Endothelial cell of umbilical vein (primary cell): Measurements from ENCODE around the gene ARMH4. TPM values are rescaled to one million over a fixed set of nuclear protein-coding genes. Genes with fewer than 3 reads are reported as not detected.

Experiments
- BruUV-seq: library from RNA; stranded (reverse); fragments of 400-500 nt; replicated peaks from 2 replicates; lab custom pipeline; 2021; lab: Mats Ljungman, UMichigan
- CTCF ChIA-PET: fragments of 300-600, 350-600 bp; sonication (Branson Sonifier 250); formaldehyde crosslinking; loops from one replicate; lab custom pipeline; 2021; ENCODE audit warnings: antibody characterized with exemption, inconsistent platforms; lab: Charles Lee
- POLR2A ChIA-PET: fragments of 300-600, 350-600 bp; sonication (Branson Sonifier 250); formaldehyde crosslinking; loops from one replicate; lab custom pipeline; 2021; ENCODE audit warnings: antibody characterized with exemption, inconsistent platforms; lab: Charles Lee
- DNase-seq: peaks from one replicate; pipeline ENCODE4 v3.0.0-alpha.2; 2011; ENCODE audit warnings: low read depth, low spot score
- FAIRE-seq: peaks from 2 replicates; lab custom pipeline; 2011; peaks lifted over from hg19 to GRCh38; lab: Jason Lieb, UNC
- H2AFZ ChIP-seq: 2 replicates; pipeline ENCODE4 v1.6.0; 2012; ENCODE audit warnings: low read depth, low read length, control low read depth, inconsistent platforms
- H3K27ac ChIP-seq: 2 replicates; pipeline ENCODE4 v1.5.1; 2011; ENCODE audit warnings: low read depth, mild to moderate bottlenecking, control low read depth, low read length, moderate library complexity; ENCODE audit not compliant: insufficient read depth
- H3K27me3 ChIP-seq, 2 experiments: 2 replicates each; pipeline versions ENCODE4 v1.6.0 to v1.6.1; 2011; ENCODE audit warnings: low read length in 2 of 2, mixed read lengths in 1 of 2; ENCODE audit not compliant: control insufficient read depth in 2 of 2, insufficient read depth in 2 of 2
- H3K36me3 ChIP-seq, 2 experiments: 2 replicates in 1 of 2; 3 replicates in 1 of 2; pipeline ENCODE4 v1.5.1; 2011; ENCODE audit warnings: low read length in 2 of 2, mild to moderate bottlenecking in 1 of 2, moderate library complexity in 1 of 2; ENCODE audit not compliant: control insufficient read depth in 2 of 2, insufficient read depth in 2 of 2; ENCODE audit errors: extremely low read depth in 1 of 2
- H3K4me1 ChIP-seq: 3 replicates; pipeline ENCODE4 v1.5.1; 2011; ENCODE audit warnings: mild to moderate bottlenecking, low read length; ENCODE audit not compliant: control insufficient read depth, insufficient read depth; ENCODE audit errors: extremely low read depth
- H3K4me2 ChIP-seq: 2 replicates; pipeline ENCODE4 v1.6.1; 2011; ENCODE audit warnings: low read length, control low read depth, mixed read lengths; ENCODE audit not compliant: insufficient read depth
- H3K4me3 ChIP-seq, 3 experiments: fragments of 200-600 bp in 1 of 3; sonication (generic), shearing (Covaris generic) in 1 of 3; replicated peaks in 1 of 3; 2 replicates each; pipeline ENCODE4 v1.5.1; 2011 to 2016; ENCODE audit warnings: control low read depth in 3 of 3, low read length in 3 of 3, mild to moderate bottlenecking in 2 of 3, inconsistent platforms in 1 of 3, low read depth in 1 of 3, moderate library complexity in 1 of 3; ENCODE audit not compliant: insufficient read depth in 1 of 3
- H3K79me2 ChIP-seq: 2 replicates; pipeline ENCODE4 v1.6.0; 2012; ENCODE audit warnings: low read length, inconsistent platforms; ENCODE audit not compliant: control insufficient read depth, insufficient read depth
- H3K9ac ChIP-seq: replicated peaks from 2 replicates; pipeline ENCODE3; 2011; ENCODE audit warnings: low read length, control low read depth; ENCODE audit not compliant: insufficient read depth; ENCODE audit errors: extremely low read depth
- H3K9me1 ChIP-seq: replicated peaks from 3 replicates; pipeline ENCODE4 v1.6.0; 2011; ENCODE audit warnings: mild to moderate bottlenecking, low read length; ENCODE audit not compliant: control insufficient read depth, insufficient read depth; ENCODE audit errors: extremely low read depth
- H3K9me3 ChIP-seq: replicated peaks from 2 replicates; pipeline ENCODE4 v1.5.1; 2012; ENCODE audit warnings: low read length, inconsistent platforms; ENCODE audit not compliant: control insufficient read depth, insufficient read depth
- H4K20me1 ChIP-seq: replicated peaks from 2 replicates; pipeline ENCODE3; 2011; ENCODE audit warnings: mild to moderate bottlenecking, low read length; ENCODE audit not compliant: control insufficient read depth, insufficient read depth; ENCODE audit errors: extremely low read depth
- CTCF ChIP-seq, 2 donors: IDR thresholded peaks; 1 replicate in 1 of 2; 2 replicates in 1 of 2; pipeline ENCODE4 v1.5.1; 2011; ENCODE audit warnings: low read length in 2 of 2, mild to moderate bottlenecking in 2 of 2, moderate library complexity in 2 of 2, control low read depth in 1 of 2, inconsistent platforms in 1 of 2, low read depth in 1 of 2; ENCODE audit not compliant: insufficient read depth in 1 of 2; ENCODE audit errors: extremely low read depth in 1 of 2
- EZH2 ChIP-seq: IDR thresholded peaks from 2 replicates; pipeline ENCODE4 v1.6.1; 2012; ENCODE audit warnings: borderline replicate concordance, low read depth, mild to moderate bottlenecking, moderate library complexity, low read length, inconsistent platforms; ENCODE audit not compliant: severe bottlenecking
- FOS ChIP-seq: IDR thresholded peaks from 2 replicates; pipeline ENCODE4 v1.6.1; 2011; ENCODE audit warnings: mild to moderate bottlenecking, low read length, moderate library complexity, borderline replicate concordance; ENCODE audit not compliant: insufficient read depth
- GATA2 ChIP-seq: IDR thresholded peaks from 2 replicates; pipeline ENCODE4 v1.7.0; 2011; ENCODE audit warnings: low read depth, mild to moderate bottlenecking, moderate library complexity, mixed read lengths, low read length; ENCODE audit not compliant: insufficient read length, insufficient read depth
- JUN ChIP-seq: IDR thresholded peaks from 2 replicates; pipeline ENCODE4 v1.6.1; 2011; ENCODE audit warnings: borderline replicate concordance, low read depth; ENCODE audit not compliant: insufficient read length, insufficient read depth
- MAX ChIP-seq: IDR thresholded peaks from 2 replicates; pipeline ENCODE4 v1.6.1; 2011; ENCODE audit not compliant: insufficient read depth, insufficient read length
- MYC ChIP-seq: IDR thresholded peaks from one replicate; pipeline ENCODE4 v1.6.1; 2011; ENCODE audit warnings: mild to moderate bottlenecking, low read depth, low read length
- POLR2A ChIP-seq: IDR thresholded peaks from 2 replicates; pipeline ENCODE4 v1.6.1; 2012; ENCODE audit warnings: low read depth, mild to moderate bottlenecking, control low read depth, low read length
- POLR2AphosphoS5 ChIP-seq: IDR thresholded peaks from 2 replicates; pipeline ENCODE4 v1.6.1; 2012; ENCODE audit warnings: low read depth, mild to moderate bottlenecking, control low read depth, low read length, moderate library complexity; ENCODE audit not compliant: insufficient read depth
- dilution Hi-C: fragments of 300-500 bp; cut with MboI; formaldehyde crosslinking; loops from one replicate; pipeline ENCODE4 v1.15.0; 2019; ENCODE audit warnings: low sequenced_read_pairs; ENCODE audit not compliant: extremely low pct_ligation_motif_present
- intact Hi-C: fragments of 100-400 bp; cut with micrococcal nuclease; formaldehyde crosslinking; loops from one replicate; pipeline ENCODE4 v1.10.0; 2022
- polyA plus RNA-seq, 4 experiments: library from polyadenylated mRNA; depleted of rRNA in 3 of 4; stranded (reverse) in 3 of 4; unstranded in 1 of 4; fragments of >200 nt; gene quantifications; 2 replicates each; pipeline versions ENCODE4 v1.2.1 to v1.2.3, GENCODE V29; 2011 to 2012; ENCODE audit warnings: missing spikeins in 1 of 4
- total RNA-seq: library from RNA; stranded (reverse); gene quantifications from 2 replicates; pipeline ENCODE4 v1.2.3, GENCODE V29; 2021

Gene ARMH4
- total and polyA plus RNA-seq, 2 donors (not counting 3 experiments of a cell fraction or from before 2014, with no cell fraction given): 1.1 to 3.0 TPM

- no peaks in the 10 kb centered on the region for H3K9me1 ChIP-seq
- no peak overlapping the region for H3K9ac ChIP-seq
- H3K27ac ChIP-seq: no peak overlapping the region
- H3K4me3 ChIP-seq: no peak overlapping the region
- no peak overlapping the region for H3K4me2 ChIP-seq
- BruUV-seq: no TSS peak
- ChIA-PET CTCF (no interaction called here), POLR2A (no interaction called here)
- no peaks in the 10 kb centered on the region for H4K20me1 ChIP-seq
- no peaks in the 10 kb centered on the region for H3K27me3 ChIP-seq
- H3K4me1 ChIP-seq: no peaks in the 10 kb centered on the region
- FAIRE-seq (no peak), DNase-seq (no peak)
- TF ChIP-seq GATA2: no peak
- no peak for TF ChIP-seq POLR2AphosphoS5
- no peak for TF ChIP-seq EZH2
- TF ChIP-seq JUN: no peak
- TF ChIP-seq MYC: no peak
- TF ChIP-seq CTCF (IDR thresholded peaks at IDR 0.05; ENCODE audit: extremely low read depth in 1 of 2, insufficient read depth in 1 of 2, low read depth in 1 of 2, low read length in 2 of 2): no peak
- no peak for TF ChIP-seq POLR2A
- no peak for TF ChIP-seq MAX
- TF ChIP-seq FOS: no peak
- H2AFZ ChIP-seq: no peak overlapping the region
- dilution Hi-C loops: no loop called here
- H3K9me3 ChIP-seq: no peaks in the 10 kb centered on the region
- intact Hi-C loops: no loop called here
- H3K79me2 ChIP-seq: no peaks in the 10 kb centered on the region
- no peaks in the 10 kb centered on the region for H3K36me3 ChIP-seq
These were observed 137.2 kb downstream of the ARMH4 start for GRCh38 chr14:58014778-58015177.
